ENCODE measurements around the gene MGST3. TPM values are rescaled to one million over a fixed set of nuclear protein-coding genes. Genes with fewer than 3 reads are reported as not detected.
"Not testable (repeated sequence)": the region's sequence is repeated elsewhere in the genome, so short reads cannot be mapped to it uniquely, and the experiment has no call there.

MGST3 gene
- polyA plus RNA-seq, 1 of the 3 experiments (the other 2 are of a cell fraction), result 270 TPM

DNA sequence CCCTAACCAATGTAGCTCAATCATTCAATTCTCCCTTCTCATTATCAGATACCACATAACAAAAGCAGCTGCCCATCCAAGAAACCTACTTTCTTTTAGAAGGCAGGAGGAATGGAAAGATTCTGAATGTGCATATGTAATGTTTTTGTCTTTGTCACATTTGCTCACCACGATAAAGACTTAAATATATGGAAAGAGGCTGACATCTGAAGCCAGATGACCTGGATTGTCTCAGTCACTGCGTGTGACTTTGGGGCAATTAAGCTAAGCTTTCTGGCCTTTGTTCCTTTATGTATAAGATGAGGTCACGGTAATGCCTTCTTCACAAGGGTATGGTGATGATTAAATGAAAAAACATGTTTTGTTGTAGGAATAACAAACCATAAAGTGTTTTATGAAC, 44.6 kb upstream of the MGST3 start:
- Histone ChIP-seq H3K9me2 (no peaks in the 10 kb centered on the region), H3K27ac (ENCODE audit: low read depth in 2 of 2, low read length in 1 of 2) (no peak overlapping the region), H3K9ac (no peak overlapping the region), H3K4me1 (ENCODE audit: control insufficient read depth in 1 of 2, insufficient read depth in 2 of 2, low read depth in 1 of 2, low read length in 1 of 2) (no peaks in the 10 kb centered on the region), H3K4me2 (no peak overlapping the region), H3K9me3 (no peaks in the 10 kb centered on the region), H3F3A (replicated peaks; ENCODE audit: insufficient read depth) (no peaks in the 10 kb centered on the region), H4K20me1 (ENCODE audit: insufficient read depth) (no peaks in the 10 kb centered on the region), H3K36me3 (replicated peaks in 1 of 2; ENCODE audit: control insufficient read depth in 1 of 2, insufficient read depth in 2 of 2, low read length in 1 of 2) (no peaks in the 10 kb centered on the region), H3K27me3 (ENCODE audit: insufficient read depth) (no peaks in the 10 kb centered on the region; the same call in 1 of the 2 replicates), H3K4me3 (ENCODE audit: low read depth in 2 of 2, low read length in 1 of 2) (no peak overlapping the region), H3K79me2 (ENCODE audit: insufficient read depth) (no peaks in the 10 kb centered on the region), H2AFZ (ENCODE audit: low read depth) (no peak overlapping the region)
- CTCF ChIA-PET, result interaction anchor here (1.5 to 16.7 kb wide), 2 partner anchors 190 to 218 kb away, joined by 5 to 277 read pairs; no protein-coding TSS in a partner anchor
- TF ChIP-seq CHD2 (IDR thresholded peaks at IDR 0.05; ENCODE audit: low read length, partially characterized antibody), result no peak
- TF ChIP-seq RAD21 (IDR thresholded peaks at IDR 0.05; ENCODE audit: low read length), result no peak
- TF ChIP-seq, protein P1, sequence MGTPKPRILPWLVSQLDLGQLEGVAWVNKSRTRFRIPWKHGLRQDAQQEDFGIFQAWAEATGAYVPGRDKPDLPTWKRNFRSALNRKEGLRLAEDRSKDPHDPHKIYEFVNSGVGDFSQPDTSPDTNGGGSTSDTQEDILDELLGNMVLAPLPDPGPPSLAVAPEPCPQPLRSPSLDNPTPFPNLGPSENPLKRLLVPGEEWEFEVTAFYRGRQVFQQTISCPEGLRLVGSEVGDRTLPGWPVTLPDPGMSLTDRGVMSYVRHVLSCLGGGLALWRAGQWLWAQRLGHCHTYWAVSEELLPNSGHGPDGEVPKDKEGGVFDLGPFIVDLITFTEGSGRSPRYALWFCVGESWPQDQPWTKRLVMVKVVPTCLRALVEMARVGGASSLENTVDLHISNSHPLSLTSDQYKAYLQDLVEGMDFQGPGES (IDR thresholded peaks at IDR 0.05; ENCODE audit: low read depth, low read length), result no peak
- no peak for TF ChIP-seq MEF2A (IDR thresholded peaks at IDR 0.05; ENCODE audit: borderline replicate concordance, low read depth)
- no peak for TF ChIP-seq GABPA (IDR thresholded peaks at IDR 0.05; ENCODE audit: low read depth)
- no peak for TF ChIP-seq EP300 (IDR thresholded peaks at IDR 0.05; ENCODE audit: borderline replicate concordance in 1 of 2, low read depth in 1 of 2, low read length in 1 of 2)
- TF ChIP-seq NFIC (IDR thresholded peaks at IDR 0.05; ENCODE audit: borderline replicate concordance), result no peak
- no peak for TF ChIP-seq GATA2 (CRISPR knock-in tag; IDR thresholded peaks at IDR 0.05)
- TF ChIP-seq FOXM1 (IDR thresholded peaks at IDR 0.05; ENCODE audit: low read depth), result no peak
- TF ChIP-seq TEAD4 (IDR thresholded peaks at IDR 0.05; ENCODE audit: borderline replicate concordance, insufficient read depth), result no peak
- no peak for TF ChIP-seq YY1 (IDR thresholded peaks at IDR 0.05; ENCODE audit: low read depth)
- TF ChIP-seq ELF1 (IDR thresholded peaks at IDR 0.05), result no peak
- TF ChIP-seq MXI1 (IDR thresholded peaks at IDR 0.05; ENCODE audit: low read depth, low read length), result no peak
- POLR2A ChIA-PET, result no interaction called here
- no peak for DNase-seq
- 3% methylated on average over 3 of the region's 3 CpGs for WGBS (ENCODE audit: low lambda C conversion rate)

DNA sequence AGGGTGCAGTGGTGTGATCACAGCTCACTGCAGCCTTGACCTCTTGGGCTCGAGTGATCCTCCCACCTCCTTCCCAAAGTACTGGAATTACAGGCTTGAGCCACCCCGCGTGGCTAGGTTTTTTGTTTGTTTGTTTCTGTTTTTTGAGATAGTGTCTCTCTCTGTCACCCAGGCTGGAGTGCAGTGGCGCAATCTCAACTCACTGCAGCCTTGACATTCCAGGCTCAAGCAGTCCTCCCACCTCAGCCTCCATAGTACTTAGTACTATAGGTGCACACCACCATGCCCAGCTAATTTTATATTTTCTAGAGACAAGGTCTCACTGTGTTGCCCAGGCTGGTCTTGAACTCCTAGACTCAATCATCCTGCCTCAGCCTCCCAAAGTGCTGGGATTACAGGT, 39.6 kb upstream of the MGST3 start:
- WGBS (ENCODE audit: low lambda C conversion rate), result 39% methylated on average over 4 of the region's 4 CpGs
- H3K9me3 ChIP-seq; H2AFZ ChIP-seq (ENCODE audit: low read depth); H3K4me1 ChIP-seq (ENCODE audit: control insufficient read depth in 1 of 2, insufficient read depth in 2 of 2, low read depth in 1 of 2, low read length in 1 of 2); H4K20me1 ChIP-seq (ENCODE audit: insufficient read depth); H3K27me3 ChIP-seq (ENCODE audit: insufficient read depth); H3K9me2 ChIP-seq; H3K79me2 ChIP-seq (ENCODE audit: insufficient read depth); H3K9ac ChIP-seq; DNase-seq; H3K4me2 ChIP-seq; H3K36me3 ChIP-seq (replicated peaks in 1 of 2; ENCODE audit: control insufficient read depth in 1 of 2, insufficient read depth in 2 of 2, low read length in 1 of 2); POLR2A ChIA-PET; H3K4me3 ChIP-seq (ENCODE audit: low read depth in 2 of 2, low read length in 1 of 2); H3F3A ChIP-seq (replicated peaks; ENCODE audit: insufficient read depth); H3K27ac ChIP-seq (ENCODE audit: low read depth in 2 of 2, low read length in 1 of 2): not testable (repeated sequence)
- CTCF ChIA-PET, result interaction anchor here (0.6 to 16.7 kb wide), 14 partner anchors 10 to 446 kb away, joined by 3 to 277 read pairs (median 9); no protein-coding TSS in a partner anchor
